Stimulated activated CD4-positive, alpha-beta T cell treated with anti-CD3 and anti-CD28 coated beads, Interleukin-2, amount 100 ng/mL, for 24 hours (primary cell): Measurements from ENCODE around the gene CORO7.

Source experiments
- DNase-seq, 2 donors: peaks; one replicate each; pipeline ENCODE4 v3.0.0-alpha.2; 2020

The CORO7 gene

GRCh38 chr16:4369007-4369733 is 47.2 kb downstream of the CORO7 start:
- no peak for DNase-seq

GRCh38 chr16:4367393-4367856 is 49.0 kb downstream of the CORO7 start:
- DNase-seq: no peak

- no peak for DNase-seq
Observed at GRCh38 chr16:4366016-4366415, 50.4 kb downstream of the CORO7 start.

GRCh38 chr16:4365615-4366014 is 50.8 kb downstream of the CORO7 start:
- no peak for DNase-seq

- no peak for DNase-seq
Observed at GRCh38 chr16:4365014-4365406, 51.4 kb downstream of the CORO7 start.

- DNase-seq: no peak
Observed at GRCh38 chr16:4364196-4365013, 52.0 kb downstream of the CORO7 start.

GRCh38 chr16:4362476-4363135 is 53.8 kb downstream of the CORO7 start:
- no peak for DNase-seq

GRCh38 chr16:4361944-4362311 is 54.5 kb downstream of the CORO7 start:
- no peak for DNase-seq

- DNase-seq: no peak
Observed at GRCh38 chr16:4361033-4361943, 55.1 kb downstream of the CORO7 start.

GRCh38 chr16:4360538-4361021 is 55.8 kb downstream of the CORO7 start:
- peak in 1 of 2 donors; percentile 30 for DNase-seq

- no peak for DNase-seq
Observed at GRCh38 chr16:4359914-4360313, 56.5 kb downstream of the CORO7 start.

- peak; percentile 78 to 81 for DNase-seq
Observed at GRCh38 chr16:4358831-4359561, 57.4 kb downstream of the CORO7 start.

GRCh38 chr16:4358236-4358635 is 58.2 kb downstream of the CORO7 start:
- DNase-seq: no peak

- no peak for DNase-seq
Observed at GRCh38 chr16:4356820-4357219, 59.6 kb downstream of the CORO7 start.

- no peak for DNase-seq
Observed at GRCh38 chr16:4354512-4355409, 61.6 kb downstream of the CORO7 start.

- no peak for DNase-seq
Observed at GRCh38 chr16:4353675-4354074, 62.7 kb downstream of the CORO7 start.

- no peak for DNase-seq
Observed at GRCh38 chr16:4352843-4353242, 63.6 kb downstream of the CORO7 start.

- DNase-seq: peak in 1 of 2 donors; percentile 26
Observed at GRCh38 chr16:4351880-4352279, 64.5 kb downstream of the CORO7 start.

GRCh38 chr16:4350787-4351659 is 65.4 kb downstream of the CORO7 start, which contains the start of gene PAM16:
Gene PAM16, minus strand, starts transcription at chr16:4351321. Its CDS starts 87 bp downstream, at chr16:4351234.
- peak; percentile 99 to 100 for DNase-seq
